Suprapubic skin (tissue), 4 donors: Measurements from ENCODE around the gene LDHD. TPM values are rescaled to one million over a fixed set of nuclear protein-coding genes. Genes with fewer than 3 reads are reported as not detected.
A peak's percentile ranks its signal among the peaks of the same experiment; 100 is the strongest.

Experiments used
- DNase-seq, 2 donors: peaks; one replicate each; pipeline ENCODE4 v3.0.0-alpha.2; 2019; ENCODE audit warnings: low spot score in 2 of 2
- H3K27ac ChIP-seq: fragments of 200-600 bp; sonication (generic); one replicate; pipeline ENCODE4 v1.5.1; 2019
- H3K27me3 ChIP-seq: fragments of 200-600 bp; sonication (generic); one replicate; pipeline ENCODE4 v1.5.1; 2019
- H3K36me3 ChIP-seq: fragments of 200-600 bp; sonication (generic); one replicate; pipeline ENCODE4 v1.5.1; 2019
- H3K4me1 ChIP-seq: fragments of 200-600 bp; sonication (generic); one replicate; pipeline ENCODE4 v1.5.1; 2019
- H3K4me3 ChIP-seq: fragments of 200-600 bp; sonication (generic); one replicate; pipeline ENCODE4 v1.5.1; 2019; ENCODE audit warnings: mild to moderate bottlenecking
- H3K9me3 ChIP-seq: fragments of 200-600 bp; sonication (generic); one replicate; pipeline ENCODE4 v1.5.1; 2019
- EP300 ChIP-seq: sonication (generic); formaldehyde crosslinking; IDR thresholded peaks from one replicate; pipeline ENCODE4 v1.6.1; 2017; ENCODE audit warnings: antibody characterized with exemption
- POLR2A ChIP-seq, 2 donors: fragments of 450-650 bp; IDR thresholded peaks; one replicate each; pipeline ENCODE4 v1.6.1; 2017; ENCODE audit warnings: antibody characterized with exemption in 2 of 2, mild to moderate bottlenecking in 2 of 2, moderate library complexity in 2 of 2
- POLR2AphosphoS5 ChIP-seq, 3 donors: sonication (generic); formaldehyde crosslinking; IDR thresholded peaks; one replicate each; pipeline ENCODE4 v1.6.1; 2017; ENCODE audit warnings: antibody characterized with exemption in 3 of 3
- WGBS: methylation state at CpG from one replicate; pipeline ENCODE4 v1.1.5; 2018; 5-methylcytosine and 5-hydroxymethylcytosine counted together
- total RNA-seq, 4 donors: library from RNA; depleted of rRNA; stranded (reverse); fragments of >200 nt; gene quantifications; one replicate each; pipeline ENCODE4 v1.1.0, GENCODE V29; 2016
- TF ChIP-seq, protein P1 (sequence below), 2 donors: fragments of 200-600 bp in 1 of 2; fragments of 450-650 bp in 1 of 2; sonication (generic) in 1 of 2; IDR thresholded peaks; one replicate each; pipeline ENCODE4 v1.5.1; 2016 to 2019; ENCODE audit warnings: antibody characterized with exemption in 2 of 2, mild to moderate bottlenecking in 1 of 2, moderate library complexity in 1 of 2

Gene LDHD
- total RNA-seq, 4 donors from 2014 or later, result 10.7 to 19.2 (median 14.0) TPM

DNA sequence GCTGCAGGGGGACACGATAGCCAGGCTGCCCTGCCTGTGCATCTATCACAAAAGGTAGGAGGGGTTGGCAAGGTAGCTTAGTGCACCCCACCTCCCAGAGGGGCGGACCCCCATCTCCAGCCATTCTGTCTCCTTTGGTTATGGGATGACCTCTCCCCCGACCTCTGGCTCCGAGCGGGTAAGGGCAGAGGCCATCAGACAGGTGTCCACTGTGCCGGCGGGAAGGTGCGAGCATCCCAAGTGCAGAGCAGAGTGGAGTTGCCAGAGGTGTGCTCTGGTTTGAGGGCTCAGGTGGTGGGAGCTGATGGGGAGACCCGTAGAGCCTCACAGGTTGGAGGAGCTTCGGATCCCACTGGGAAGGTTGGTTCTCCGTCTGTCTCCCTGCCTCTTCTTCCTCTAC lies 11.7 kb downstream of the LDHD start:
- Histone ChIP-seq H3K27me3 (no peaks in the 10 kb centered on the region), H3K36me3 (peaks cover 2% of the 10 kb centered on the region), H3K4me3 (no peak overlapping the region), H3K27ac (peak overlapping the region; percentile 82), H3K4me1 (peaks cover 57% of the 10 kb centered on the region), H3K9me3 (no peaks in the 10 kb centered on the region)
- DNase-seq, result peak; percentile 58 to 72
- TF ChIP-seq POLR2AphosphoS5 (IDR thresholded peaks at IDR 0.05), result no peak
- no peak for TF ChIP-seq POLR2A (IDR thresholded peaks at IDR 0.05)
- TF ChIP-seq, protein P1, sequence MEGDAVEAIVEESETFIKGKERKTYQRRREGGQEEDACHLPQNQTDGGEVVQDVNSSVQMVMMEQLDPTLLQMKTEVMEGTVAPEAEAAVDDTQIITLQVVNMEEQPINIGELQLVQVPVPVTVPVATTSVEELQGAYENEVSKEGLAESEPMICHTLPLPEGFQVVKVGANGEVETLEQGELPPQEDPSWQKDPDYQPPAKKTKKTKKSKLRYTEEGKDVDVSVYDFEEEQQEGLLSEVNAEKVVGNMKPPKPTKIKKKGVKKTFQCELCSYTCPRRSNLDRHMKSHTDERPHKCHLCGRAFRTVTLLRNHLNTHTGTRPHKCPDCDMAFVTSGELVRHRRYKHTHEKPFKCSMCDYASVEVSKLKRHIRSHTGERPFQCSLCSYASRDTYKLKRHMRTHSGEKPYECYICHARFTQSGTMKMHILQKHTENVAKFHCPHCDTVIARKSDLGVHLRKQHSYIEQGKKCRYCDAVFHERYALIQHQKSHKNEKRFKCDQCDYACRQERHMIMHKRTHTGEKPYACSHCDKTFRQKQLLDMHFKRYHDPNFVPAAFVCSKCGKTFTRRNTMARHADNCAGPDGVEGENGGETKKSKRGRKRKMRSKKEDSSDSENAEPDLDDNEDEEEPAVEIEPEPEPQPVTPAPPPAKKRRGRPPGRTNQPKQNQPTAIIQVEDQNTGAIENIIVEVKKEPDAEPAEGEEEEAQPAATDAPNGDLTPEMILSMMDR (IDR thresholded peaks at IDR 0.05), result no peak
- TF ChIP-seq EP300, result no peak
- WGBS, result 91% methylated on average over 11 of the region's 11 CpGs

DNA sequence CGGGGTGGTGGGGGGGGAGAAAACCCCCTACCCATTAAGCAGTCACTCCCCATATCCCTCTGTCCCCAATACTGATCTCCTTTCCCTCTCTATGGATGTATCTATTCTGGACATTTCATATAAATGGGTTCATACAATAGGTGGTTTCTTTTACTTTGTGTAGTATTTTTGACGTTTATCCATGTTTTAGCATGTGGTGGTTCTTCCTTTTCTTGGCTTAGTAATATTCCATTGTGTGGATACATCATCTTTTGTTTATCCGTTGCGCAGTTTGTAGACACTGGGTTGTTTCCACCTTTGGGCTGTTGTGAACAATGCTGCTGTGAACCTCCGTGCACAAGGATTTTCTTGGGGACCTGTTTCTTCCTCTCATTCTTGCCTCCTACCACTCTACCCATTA lies 12.6 kb downstream of the LDHD start:
- no peak overlapping the region for H3K4me3 ChIP-seq
- H3K4me1 ChIP-seq, result peaks cover 57% of the 10 kb centered on the region
- DNase-seq, result no peak
- no peak overlapping the region for H3K27ac ChIP-seq
- no peaks in the 10 kb centered on the region for H3K27me3 ChIP-seq
- 96% methylated on average over 5 of the region's 5 CpGs for WGBS
- TF ChIP-seq, protein P1 (IDR thresholded peaks at IDR 0.05), result no peak
- TF ChIP-seq EP300 (no peak), POLR2AphosphoS5 (IDR thresholded peaks at IDR 0.05) (no peak), POLR2A (IDR thresholded peaks at IDR 0.05) (no peak)
- peaks cover 2% of the 10 kb centered on the region for H3K36me3 ChIP-seq
- no peaks in the 10 kb centered on the region for H3K9me3 ChIP-seq

DNA sequence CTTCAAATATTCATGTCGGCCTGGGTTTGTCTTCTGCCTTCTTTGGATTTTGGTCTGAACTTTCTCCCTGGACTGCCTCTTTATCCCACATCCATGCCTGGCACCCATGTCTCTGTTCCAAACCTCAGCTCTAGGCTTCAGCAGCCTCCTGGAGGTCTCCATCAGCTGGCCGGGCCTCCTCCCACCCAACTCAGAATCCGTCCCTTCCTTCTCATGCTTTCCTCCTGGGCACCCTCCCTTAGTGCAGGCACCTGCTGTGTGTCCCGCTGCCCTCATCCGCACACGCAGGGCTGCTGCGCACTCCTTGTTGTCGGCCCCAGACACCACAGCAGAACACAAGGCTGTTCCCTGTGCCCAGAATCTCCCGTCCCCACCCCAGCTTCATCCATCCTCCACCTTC lies 14.0 kb downstream of the LDHD start:
- peaks cover 2% of the 10 kb centered on the region for H3K36me3 ChIP-seq
- H3K27me3 ChIP-seq, result no peaks in the 10 kb centered on the region
- peak in 1 of 2 donors; percentile 37 for DNase-seq
- peaks cover 59% of the 10 kb centered on the region for H3K4me1 ChIP-seq
- H3K4me3 ChIP-seq, result no peak overlapping the region
- H3K27ac ChIP-seq, result no peak overlapping the region
- no peaks in the 10 kb centered on the region for H3K9me3 ChIP-seq
- 95% methylated on average over 9 of the region's 9 CpGs for WGBS
- no peak for TF ChIP-seq POLR2AphosphoS5 (IDR thresholded peaks at IDR 0.05)
- TF ChIP-seq POLR2A (IDR thresholded peaks at IDR 0.05), result no peak
- TF ChIP-seq, protein P1 (IDR thresholded peaks at IDR 0.05), result no peak
- no peak for TF ChIP-seq EP300

DNA sequence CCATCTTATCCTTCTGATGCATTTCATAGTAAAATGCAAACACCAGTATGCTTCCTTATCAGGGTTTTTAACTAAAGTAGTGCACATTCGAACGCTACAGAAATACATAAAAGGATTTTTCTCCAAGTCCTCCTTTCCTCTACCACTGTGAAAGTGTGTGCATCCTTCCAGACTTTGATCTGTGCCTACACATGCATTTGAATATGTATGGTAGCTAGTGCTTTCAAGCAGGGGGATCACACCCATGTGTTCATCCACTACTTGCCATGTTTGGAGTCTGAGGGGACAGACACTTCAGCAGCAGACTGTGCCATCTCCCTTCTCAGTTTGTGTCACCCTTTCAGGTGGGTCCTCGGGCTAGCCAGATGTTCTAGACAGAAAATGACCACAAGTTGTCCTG lies 14.9 kb downstream of the LDHD start:
- 96% methylated on average over 3 of the region's 3 CpGs for WGBS
- Histone ChIP-seq H3K27me3 (no peaks in the 10 kb centered on the region), H3K4me3 (no peak overlapping the region), H3K27ac (no peak overlapping the region), H3K36me3 (no peaks in the 10 kb centered on the region), H3K9me3 (no peaks in the 10 kb centered on the region), H3K4me1 (peaks cover 63% of the 10 kb centered on the region)
- DNase-seq, result no peak
- no peak for TF ChIP-seq POLR2AphosphoS5 (IDR thresholded peaks at IDR 0.05)
- TF ChIP-seq POLR2A (IDR thresholded peaks at IDR 0.05), result no peak
- TF ChIP-seq EP300, result no peak
- TF ChIP-seq, protein P1 (IDR thresholded peaks at IDR 0.05), result no peak

DNA sequence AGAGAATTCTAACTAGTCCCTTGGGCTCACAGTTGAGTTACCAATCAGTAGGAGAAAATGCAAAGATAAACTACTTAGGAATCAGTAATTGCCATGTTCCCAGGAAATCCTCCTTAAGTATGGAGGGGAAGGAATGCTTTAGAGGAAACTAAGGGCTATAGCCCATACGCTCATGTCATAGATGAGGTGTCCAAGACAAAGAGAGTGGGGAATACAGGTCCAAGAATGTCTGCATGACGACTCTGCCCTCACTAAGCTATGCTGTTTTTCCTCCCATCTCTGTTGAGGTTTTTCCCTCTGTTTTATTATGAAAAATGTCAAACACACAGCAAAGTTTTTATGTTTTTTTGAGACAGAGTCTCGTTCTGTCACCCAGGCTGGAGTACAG lies 16.0 kb downstream of the LDHD start:
- Histone ChIP-seq H3K4me1 (peaks cover 63% of the 10 kb centered on the region), H3K27ac (no peak overlapping the region), H3K4me3 (no peak overlapping the region)

More for the DNA sequence above, 16.0 kb downstream of the LDHD start:
- DNase-seq, result no peak
- TF ChIP-seq POLR2AphosphoS5 (IDR thresholded peaks at IDR 0.05) (no peak), POLR2A (IDR thresholded peaks at IDR 0.05) (no peak), EP300 (no peak)
- TF ChIP-seq, protein P1 (IDR thresholded peaks at IDR 0.05), result no peak
- WGBS, result 87% methylated on average over 3 of the region's 3 CpGs
- no peaks in the 10 kb centered on the region for H3K27me3 ChIP-seq
- no peaks in the 10 kb centered on the region for H3K9me3 ChIP-seq
- H3K36me3 ChIP-seq, result no peaks in the 10 kb centered on the region
